HG02970 (cell line): ENCODE results near the gene SSBP2.
A peak's percentile ranks its signal among the peaks of the same experiment; 100 is the strongest.
"Not testable (repeated sequence)": the region's sequence is repeated elsewhere in the genome, so short reads cannot be mapped to it uniquely, and the experiment has no call there.

Experiments used
- ATAC-seq: cut with Tn5 transposase; IDR thresholded peaks from one replicate; pipeline ENCODE4 v1.9.1; 2021; ENCODE audit warnings: mild to moderate bottlenecking, moderate library complexity, moderate number of reproducible peaks; ENCODE audit not compliant: unreplicated experiment, low FRiP score

Gene SSBP2

GRCh38 chr5:81544351-81545018, 206.4 kb downstream of the SSBP2 start:
- no peak for ATAC-seq

GRCh38 chr5:81542242-81542641, 208.7 kb downstream of the SSBP2 start:
- no peak for ATAC-seq

- ATAC-seq = no peak
Observed at GRCh38 chr5:81537905-81538547, 212.9 kb downstream of the SSBP2 start.

GRCh38 chr5:81534441-81534840, 216.5 kb downstream of the SSBP2 start:
- ATAC-seq = no peak

GRCh38 chr5:81533629-81534405, 217.1 kb downstream of the SSBP2 start:
- ATAC-seq = no peak

GRCh38 chr5:81530919-81531318, 220.0 kb downstream of the SSBP2 start:
- no peak for ATAC-seq

GRCh38 chr5:81525690-81526089, 225.2 kb downstream of the SSBP2 start:
- ATAC-seq = no peak

GRCh38 chr5:81524015-81524414, 226.9 kb downstream of the SSBP2 start:
- no peak for ATAC-seq

GRCh38 chr5:81522571-81522970, 228.3 kb downstream of the SSBP2 start:
- ATAC-seq = no peak

- ATAC-seq = no peak
Observed at GRCh38 chr5:81520769-81521168, 230.1 kb downstream of the SSBP2 start.

GRCh38 chr5:81519217-81519905, 231.5 kb downstream of the SSBP2 start:
- ATAC-seq = no peak

- ATAC-seq = no peak
Observed at GRCh38 chr5:81517462-81517861, 233.4 kb downstream of the SSBP2 start.

- ATAC-seq = no peak
Observed at GRCh38 chr5:81516091-81516490, 234.8 kb downstream of the SSBP2 start.

GRCh38 chr5:81513982-81514381, 236.9 kb downstream of the SSBP2 start:
- no peak for ATAC-seq

GRCh38 chr5:81513473-81513872, 237.4 kb downstream of the SSBP2 start:
- ATAC-seq = no peak

- peak; percentile 92 for ATAC-seq
Observed at GRCh38 chr5:81506900-81507588, 243.9 kb downstream of the SSBP2 start.

- ATAC-seq = no peak
Observed at GRCh38 chr5:81506378-81506777, 244.5 kb downstream of the SSBP2 start.

GRCh38 chr5:81505672-81506071, 245.2 kb downstream of the SSBP2 start:
- no peak for ATAC-seq

GRCh38 chr5:81503602-81504001, 247.3 kb downstream of the SSBP2 start:
- ATAC-seq = not testable (repeated sequence)

- ATAC-seq = no peak
Observed at GRCh38 chr5:81495286-81495685, 255.6 kb downstream of the SSBP2 start.
